GM13976 (cell line): Measurements from ENCODE around the gene NAT8.
"Not testable (repeated sequence)": the region's sequence is repeated elsewhere in the genome, so short reads cannot be mapped to it uniquely, and the experiment has no call there.

ENCODE experiments used
- DNase-seq: peaks from one replicate; pipeline ENCODE4 v3.0.0; 2012; ENCODE audit warnings: low spot score
- CTCF ChIP-seq: IDR thresholded peaks from 2 replicates; pipeline ENCODE4 v1.5.1; 2012; ENCODE audit warnings: borderline replicate concordance, mild to moderate bottlenecking; ENCODE audit not compliant: insufficient read depth; ENCODE audit errors: extremely low read depth, missing control alignments, control extremely low read depth
- in situ Hi-C: fragments of 300-500 bp; cut with MboI; formaldehyde crosslinking; loops from one replicate; pipeline ENCODE4 v1.12.0; 2022; ENCODE audit warnings: low sequenced_read_pairs, mixed read lengths, inconsistent platforms; ENCODE audit not compliant: unreplicated experiment

NAT8 gene

GRCh38 chr2:73667239-73667638 is 25.0 kb upstream of the NAT8 start:
- DNase-seq, in situ Hi-C loops: not testable (repeated sequence)

GRCh38 chr2:73654175-73654574 is 12.0 kb upstream of the NAT8 start:
- TF ChIP-seq CTCF = no peak
- no peak for DNase-seq
- in situ Hi-C loops = no loop called here

GRCh38 chr2:73652348-73652747 is 10.1 kb upstream of the NAT8 start:
- in situ Hi-C loops = no loop called here
- no peak for DNase-seq
- no peak for TF ChIP-seq CTCF

- no peak for DNase-seq
- no peak for TF ChIP-seq CTCF
- in situ Hi-C loops = no loop called here
These were observed 9.5 kb upstream of the NAT8 start for GRCh38 chr2:73651591-73652230.

GRCh38 chr2:73647690-73648089 is 5.5 kb upstream of the NAT8 start:
- in situ Hi-C loops, DNase-seq: not testable (repeated sequence)

GRCh38 chr2:73641767-73642062 is 507 bp downstream of the NAT8 start:
- DNase-seq = no peak
- in situ Hi-C loops = no loop called here
- no peak for TF ChIP-seq CTCF

GRCh38 chr2:73640946-73641766 is 1.1 kb downstream of the NAT8 start:
- TF ChIP-seq CTCF = no peak
- in situ Hi-C loops = no loop called here
- no peak for DNase-seq

GRCh38 chr2:73640511-73640911 is 1.7 kb downstream of the NAT8 start:
- no peak for TF ChIP-seq CTCF
- DNase-seq = no peak
- in situ Hi-C loops = no loop called here
